Rectal smooth muscle tissue (tissue), 1 donor: Measurements from ENCODE around the gene FAM20C.

ENCODE experiments used
- H3K27ac ChIP-seq: one replicate; pipeline ENCODE4 v1.7.0; 2013; ENCODE audit warnings: low read depth, low read length, inconsistent platforms
- H3K27me3 ChIP-seq: one replicate; pipeline ENCODE4 v1.7.0; 2013; ENCODE audit warnings: low read length; ENCODE audit not compliant: control insufficient read depth, insufficient read depth
- H3K36me3 ChIP-seq: one replicate; pipeline ENCODE4 v1.7.0; 2013; ENCODE audit warnings: low read length; ENCODE audit not compliant: control insufficient read depth, insufficient read depth
- H3K4me1 ChIP-seq: one replicate; pipeline ENCODE4 v1.7.0; 2013; ENCODE audit warnings: low read length; ENCODE audit not compliant: control insufficient read depth, insufficient read depth
- H3K4me3 ChIP-seq: one replicate; pipeline ENCODE4 v1.7.0; 2013; ENCODE audit warnings: low read length
- H3K9ac ChIP-seq: one replicate; pipeline ENCODE4 v1.7.0; 2013; ENCODE audit warnings: low read length

The FAM20C gene

DNA sequence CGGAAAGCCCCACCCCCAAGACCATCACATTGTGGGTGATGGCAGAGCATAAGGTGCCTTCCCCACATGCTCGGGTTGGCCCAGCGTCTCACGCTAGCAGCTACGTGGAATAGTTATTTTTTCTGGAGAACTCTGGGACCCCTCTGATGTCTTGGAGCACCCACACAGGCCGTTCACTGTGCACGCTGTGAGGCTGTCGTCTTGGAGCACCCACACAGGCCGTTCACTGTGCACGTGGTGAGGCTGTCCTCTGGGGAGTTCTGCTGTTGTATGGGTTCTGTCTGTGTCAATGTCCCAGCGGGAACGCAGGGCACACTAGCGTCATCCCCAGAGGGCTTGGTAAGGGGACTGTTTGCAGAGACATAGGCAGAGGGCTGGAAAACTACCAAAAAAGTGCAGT lies 38.8 kb upstream of the FAM20C start:
- Histone ChIP-seq H3K4me3 (no peak overlapping the region), H3K9ac (no peak overlapping the region)

GRCh38 chr7:154096-154799 lies 38.1 kb upstream of the FAM20C start:
- Histone ChIP-seq H3K4me1 (peaks cover 7% of the 10 kb centered on the region), H3K27me3 (no peaks in the 10 kb centered on the region), H3K27ac (no peak overlapping the region), H3K4me3 (no peak overlapping the region), H3K36me3 (no peaks in the 10 kb centered on the region), H3K9ac (no peak overlapping the region)

More for the DNA sequence above, 38.8 kb upstream of the FAM20C start:
- Histone ChIP-seq H3K27ac (no peak overlapping the region), H3K27me3 (no peaks in the 10 kb centered on the region), H3K36me3 (no peaks in the 10 kb centered on the region), H3K4me1 (peaks cover 7% of the 10 kb centered on the region)

- no peaks in the 10 kb centered on the region for H3K36me3 ChIP-seq
- no peaks in the 10 kb centered on the region for H3K27me3 ChIP-seq
- no peak overlapping the region for H3K9ac ChIP-seq
- H3K4me1 ChIP-seq: no peaks in the 10 kb centered on the region
- H3K4me3 ChIP-seq: no peak overlapping the region
- no peak overlapping the region for H3K27ac ChIP-seq
Observed at GRCh38 chr7:155469-155900, 36.9 kb upstream of the FAM20C start.

GRCh38 chr7:156111-157007 lies 36.0 kb upstream of the FAM20C start:
- Histone ChIP-seq H3K36me3 (no peaks in the 10 kb centered on the region), H3K27me3 (no peaks in the 10 kb centered on the region), H3K4me1 (no peaks in the 10 kb centered on the region), H3K4me3 (no peak overlapping the region), H3K27ac (no peak overlapping the region), H3K9ac (no peak overlapping the region)

DNA sequence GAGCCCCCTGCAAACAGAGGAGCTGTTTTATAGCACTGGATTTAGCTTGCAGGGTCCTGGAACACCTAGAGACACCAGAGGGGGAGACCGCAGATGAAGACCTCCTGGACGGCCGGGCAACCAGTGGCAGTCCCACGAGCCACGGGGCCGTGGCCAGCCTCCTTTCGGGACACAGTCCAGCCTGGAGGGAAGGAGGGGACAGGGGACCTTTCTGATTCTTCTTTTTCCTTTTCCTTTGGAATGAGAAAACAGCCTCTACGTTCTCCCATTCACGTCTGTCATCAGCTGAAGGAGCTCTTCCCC lies 35.4 kb upstream of the FAM20C start:
- Histone ChIP-seq H3K27me3 (no peaks in the 10 kb centered on the region), H3K4me3 (no peak overlapping the region), H3K36me3 (no peaks in the 10 kb centered on the region), H3K4me1 (no peaks in the 10 kb centered on the region), H3K9ac (no peak overlapping the region), H3K27ac (no peak overlapping the region)

DNA sequence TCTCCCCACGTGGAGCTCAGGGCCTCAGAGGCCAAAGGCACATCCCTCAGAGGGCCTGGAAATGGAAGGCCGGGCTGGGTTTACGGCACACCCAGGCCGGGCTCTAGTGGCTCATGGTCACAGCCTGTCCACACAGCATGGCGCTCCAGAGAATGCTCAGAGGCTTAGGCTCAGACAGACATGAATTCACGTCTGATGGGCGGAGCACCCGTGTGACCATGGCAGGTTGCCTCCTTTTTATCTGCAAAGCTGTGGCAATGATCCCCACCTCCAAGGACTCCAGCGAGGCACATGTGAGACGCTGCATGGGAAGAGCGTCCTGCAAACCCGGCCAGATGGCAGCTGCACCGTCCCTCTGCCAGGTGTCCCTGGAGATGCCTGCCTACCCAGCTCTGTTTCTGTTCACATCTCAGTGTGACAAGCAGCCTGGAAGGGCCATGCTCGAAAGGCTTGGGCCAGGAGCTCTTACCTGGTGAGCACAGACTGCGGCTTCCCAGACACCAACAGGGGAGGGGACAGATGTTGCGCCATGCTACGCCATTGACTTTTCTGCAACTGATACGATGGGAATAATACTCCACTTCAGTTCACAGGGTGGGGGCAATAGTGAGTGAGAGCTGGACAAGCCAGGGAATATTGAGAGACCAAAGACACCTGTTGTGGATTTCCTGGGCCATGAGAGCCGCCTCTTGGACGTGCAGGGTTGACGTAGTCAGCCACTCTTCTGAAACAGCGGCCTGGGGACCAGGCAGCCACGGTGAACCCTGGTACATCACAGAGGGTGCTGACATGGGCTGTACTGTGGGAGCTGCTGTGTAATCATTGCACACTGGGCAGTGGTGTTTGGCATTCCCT lies 34.4 kb upstream of the FAM20C start:
- no peaks in the 10 kb centered on the region for H3K4me1 ChIP-seq
- H3K27ac ChIP-seq: no peak overlapping the region
- no peak overlapping the region for H3K9ac ChIP-seq
- H3K36me3 ChIP-seq: no peaks in the 10 kb centered on the region
- peaks cover 2% of the 10 kb centered on the region for H3K27me3 ChIP-seq
- no peak overlapping the region for H3K4me3 ChIP-seq

DNA sequence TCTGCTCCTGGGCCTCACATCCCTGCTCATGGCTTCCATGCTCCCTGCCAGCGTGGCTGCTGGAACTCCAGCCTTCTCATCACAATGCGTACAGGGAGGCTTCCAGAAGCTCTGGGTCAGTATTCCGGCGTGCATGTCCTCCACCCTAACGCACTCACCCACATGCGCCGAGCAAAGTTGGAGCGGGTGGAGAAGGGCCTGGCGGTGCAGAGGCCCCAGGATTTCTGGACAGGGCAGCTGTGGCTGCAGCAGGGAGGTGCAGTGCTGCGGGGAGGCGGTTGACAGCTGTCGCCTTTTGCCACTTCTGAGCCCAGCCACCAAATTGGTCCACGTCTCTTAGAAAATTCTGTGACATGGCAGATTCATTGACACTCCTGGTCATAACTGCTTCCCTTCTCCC lies 33.6 kb upstream of the FAM20C start:
- Histone ChIP-seq H3K9ac (no peak overlapping the region), H3K4me3 (no peak overlapping the region), H3K27me3 (peaks cover 2% of the 10 kb centered on the region), H3K4me1 (no peaks in the 10 kb centered on the region), H3K36me3 (no peaks in the 10 kb centered on the region), H3K27ac (no peak overlapping the region)

- H3K4me1 ChIP-seq: no peaks in the 10 kb centered on the region
- H3K27ac ChIP-seq: no peak overlapping the region
- H3K27me3 ChIP-seq: peaks cover 2% of the 10 kb centered on the region
- H3K36me3 ChIP-seq: no peaks in the 10 kb centered on the region
- H3K4me3 ChIP-seq: no peak overlapping the region
- no peak overlapping the region for H3K9ac ChIP-seq
Observed at GRCh38 chr7:159370-160270, 32.8 kb upstream of the FAM20C start.

- H3K36me3 ChIP-seq: no peaks in the 10 kb centered on the region
- H3K9ac ChIP-seq: no peak overlapping the region
- H3K27ac ChIP-seq: no peak overlapping the region
Observed at GRCh38 chr7:160958-161725, 31.2 kb upstream of the FAM20C start.

GRCh38 chr7:162632-163297 lies 29.6 kb upstream of the FAM20C start:
- Histone ChIP-seq H3K4me3 (no peak overlapping the region), H3K27ac (no peak overlapping the region), H3K36me3 (no peaks in the 10 kb centered on the region), H3K4me1 (no peaks in the 10 kb centered on the region), H3K27me3 (peaks cover 2% of the 10 kb centered on the region), H3K9ac (no peak overlapping the region)

More at GRCh38 chr7:160958-161725, 31.2 kb upstream of the FAM20C start:
- Histone ChIP-seq H3K4me3 (no peak overlapping the region), H3K4me1 (no peaks in the 10 kb centered on the region), H3K27me3 (peaks cover 2% of the 10 kb centered on the region)

GRCh38 chr7:163298-163695 lies 29.1 kb upstream of the FAM20C start:
- no peak overlapping the region for H3K27ac ChIP-seq
- H3K9ac ChIP-seq: no peak overlapping the region
- H3K27me3 ChIP-seq: peaks cover 2% of the 10 kb centered on the region
- no peak overlapping the region for H3K4me3 ChIP-seq
- no peaks in the 10 kb centered on the region for H3K4me1 ChIP-seq
- H3K36me3 ChIP-seq: no peaks in the 10 kb centered on the region
